Activated gamma-delta T cell treated with anti-CD3 and anti-CD28 coated beads, Interleukin-2, amount 50 U/mL, for 16 hours (primary cell): ENCODE measurements around the gene CWC27.

Experiments used
- DNase-seq: peaks from one replicate; pipeline ENCODE4 v3.0.0-alpha.2; 2020; ENCODE audit warnings: low read depth

CWC27 gene, protein sequence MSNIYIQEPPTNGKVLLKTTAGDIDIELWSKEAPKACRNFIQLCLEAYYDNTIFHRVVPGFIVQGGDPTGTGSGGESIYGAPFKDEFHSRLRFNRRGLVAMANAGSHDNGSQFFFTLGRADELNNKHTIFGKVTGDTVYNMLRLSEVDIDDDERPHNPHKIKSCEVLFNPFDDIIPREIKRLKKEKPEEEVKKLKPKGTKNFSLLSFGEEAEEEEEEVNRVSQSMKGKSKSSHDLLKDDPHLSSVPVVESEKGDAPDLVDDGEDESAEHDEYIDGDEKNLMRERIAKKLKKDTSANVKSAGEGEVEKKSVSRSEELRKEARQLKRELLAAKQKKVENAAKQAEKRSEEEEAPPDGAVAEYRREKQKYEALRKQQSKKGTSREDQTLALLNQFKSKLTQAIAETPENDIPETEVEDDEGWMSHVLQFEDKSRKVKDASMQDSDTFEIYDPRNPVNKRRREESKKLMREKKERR

DNA sequence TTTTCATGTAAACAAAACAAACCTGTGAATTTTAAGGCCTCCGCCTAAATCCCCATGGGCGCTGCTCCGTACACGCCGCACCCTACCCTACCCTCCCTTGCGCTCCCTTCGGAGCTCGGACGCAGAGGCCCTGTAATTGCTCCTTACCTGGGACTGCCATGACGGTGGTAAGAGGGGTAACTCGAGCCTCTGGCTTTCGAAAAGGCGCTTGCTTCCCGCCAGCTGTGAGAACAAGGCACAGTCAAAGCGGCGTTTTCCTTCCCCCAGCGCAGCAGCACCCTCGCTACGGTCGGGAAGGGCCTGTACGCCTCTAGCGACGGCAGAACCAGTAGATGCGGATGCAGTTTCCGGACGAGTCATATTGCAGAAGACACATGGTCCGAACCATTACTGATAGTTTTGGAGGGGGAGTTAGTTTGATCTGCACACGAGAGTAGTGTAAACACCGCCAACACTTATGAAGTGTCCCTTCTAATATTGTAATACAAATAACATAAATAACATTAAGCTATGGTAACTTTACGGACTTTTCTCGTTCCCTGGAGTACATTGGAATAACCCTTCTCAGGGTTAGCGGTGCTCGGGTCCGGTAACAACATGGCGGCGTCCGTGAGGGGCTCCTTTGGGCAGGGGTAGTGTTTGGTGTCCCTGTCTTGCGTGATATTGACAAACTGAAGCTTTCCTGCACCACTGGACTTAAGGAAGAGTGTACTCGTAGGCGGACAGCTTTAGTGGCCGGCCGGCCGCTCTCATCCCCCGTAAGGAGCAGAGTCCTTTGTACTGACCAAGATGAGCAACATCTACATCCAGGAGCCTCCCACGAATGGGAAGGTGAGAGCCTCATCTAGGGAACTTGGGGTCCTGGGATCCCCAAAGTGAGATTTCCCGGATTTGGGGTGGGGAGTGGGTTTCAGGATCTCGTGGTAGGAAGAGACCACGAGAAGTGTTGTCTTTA is at the start of gene CWC27, which contains the start of gene SREK1IP1:
CWC27 (plus strand) TSS at position 573 of the 955 bp plus-strand sequence; CDS start at position 790, 217 bp downstream.
SREK1IP1 (minus strand) TSS at position 334 of the 955 bp plus-strand sequence; CDS start at position 160, 174 bp downstream.
- DNase-seq = peak; percentile 62

DNA sequence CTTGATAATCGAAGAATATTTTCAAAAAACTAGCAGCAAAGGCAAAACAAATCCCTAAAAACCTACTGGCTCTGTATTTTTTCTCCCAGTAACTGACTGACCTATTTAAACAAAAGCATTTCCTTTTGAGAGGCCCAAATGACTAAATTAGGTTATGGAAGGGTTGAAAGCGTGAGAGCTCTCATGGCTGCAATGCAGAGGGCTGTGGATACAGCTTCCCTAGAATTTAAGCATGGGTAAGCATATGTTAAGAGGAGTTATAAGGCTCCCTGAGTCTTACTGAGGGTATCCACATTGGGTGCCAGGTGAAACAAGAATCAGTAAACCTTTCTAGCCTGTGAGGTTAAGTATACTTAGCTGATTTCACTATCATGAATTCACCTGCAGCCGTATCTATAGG is 46.1 kb upstream of the CWC27 start:
- no peak for DNase-seq

DNA sequence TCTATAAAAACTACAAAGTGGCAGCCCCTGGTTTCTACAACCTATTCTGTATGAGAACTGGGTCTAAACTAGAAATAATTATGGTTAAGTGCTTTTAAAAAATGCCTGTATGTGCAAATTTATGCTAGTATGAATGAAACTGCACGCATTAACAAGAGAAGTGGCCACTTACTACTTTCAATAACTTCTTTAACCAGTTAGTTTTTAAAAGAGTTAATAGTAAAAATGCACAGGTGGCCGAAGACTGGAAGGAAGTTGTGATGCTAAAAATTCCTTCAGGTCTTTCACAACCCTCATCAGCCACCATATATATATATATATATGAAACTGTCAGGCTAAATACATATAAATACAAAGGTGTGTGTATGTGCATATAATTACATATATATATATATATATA is 41.6 kb upstream of the CWC27 start:
- no peak for DNase-seq

DNA sequence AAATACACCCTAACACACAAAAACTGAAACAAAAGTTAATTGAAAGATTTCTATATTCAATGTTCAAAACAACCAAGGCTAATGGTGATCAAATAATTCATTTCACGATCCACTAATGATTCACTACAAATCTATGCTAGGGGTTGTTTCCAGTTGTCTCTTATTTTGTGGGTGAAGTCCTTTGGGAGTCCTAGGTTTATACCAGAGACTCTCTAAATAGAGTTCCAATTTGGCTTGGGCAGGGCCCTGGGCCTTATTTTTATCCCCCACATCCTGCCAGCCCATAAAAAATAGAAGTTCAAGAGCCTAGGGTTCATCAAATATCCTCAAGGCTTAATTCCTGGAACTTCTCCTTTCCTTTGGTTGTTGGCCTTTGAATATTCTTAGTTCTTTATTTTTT is 26.3 kb upstream of the CWC27 start:
- no peak for DNase-seq

DNA sequence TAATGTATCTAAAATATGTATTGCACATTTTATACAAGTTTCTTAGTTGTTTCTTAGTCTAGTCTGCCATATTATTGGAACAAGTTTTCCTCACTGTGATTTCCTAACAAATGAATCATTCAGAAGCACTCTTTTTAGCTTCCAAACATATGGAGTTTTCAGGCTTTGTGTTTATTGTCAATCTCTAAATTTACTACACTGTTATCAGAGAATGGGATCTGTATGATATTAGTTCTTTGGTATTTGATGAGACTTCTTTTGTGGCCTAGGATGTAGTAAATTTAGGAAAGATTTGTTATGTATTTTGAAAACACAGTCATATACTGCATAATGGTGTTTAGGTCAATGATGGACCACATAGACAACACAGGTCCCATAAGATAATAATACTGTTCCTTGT is 25.9 kb upstream of the CWC27 start:
- DNase-seq = no peak

DNA sequence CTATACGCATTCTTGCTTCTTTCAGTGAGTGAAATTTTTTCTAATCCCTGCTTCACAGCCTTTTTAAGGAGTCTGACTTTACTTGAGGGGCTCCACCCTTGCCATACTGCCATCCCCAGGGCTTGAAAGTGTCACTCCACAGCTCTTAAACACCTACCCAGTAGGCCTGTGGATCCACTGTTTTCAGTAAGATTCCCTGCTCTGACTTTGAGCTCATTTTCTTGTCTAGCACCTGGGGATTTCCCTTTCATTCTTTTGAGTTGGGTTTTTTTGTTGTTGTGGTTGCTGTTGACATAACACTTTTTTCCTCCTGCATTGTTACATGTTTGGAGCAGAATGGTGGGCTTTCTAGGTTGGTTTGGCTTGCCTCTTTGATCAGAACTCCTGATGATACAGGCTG is 23.8 kb upstream of the CWC27 start:
- DNase-seq = no peak

DNA sequence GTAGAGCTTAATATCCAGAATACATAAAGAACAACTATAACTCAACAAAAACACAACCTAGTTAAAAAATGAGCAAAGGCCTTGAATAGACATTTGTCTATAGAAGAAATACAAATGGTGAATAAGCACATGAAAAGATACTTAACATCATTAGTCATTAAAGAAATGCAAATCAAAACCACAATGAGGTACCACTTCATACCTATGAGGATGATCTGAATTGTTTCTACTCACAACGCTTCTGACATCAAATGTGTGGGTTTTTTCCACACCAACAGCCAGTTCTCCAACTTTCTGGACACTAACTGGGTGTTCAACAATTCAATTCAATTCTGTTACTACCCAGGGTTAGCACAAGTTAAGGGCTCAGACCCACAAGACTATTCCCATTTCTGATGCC is 22.3 kb upstream of the CWC27 start:
- no peak for DNase-seq

DNA sequence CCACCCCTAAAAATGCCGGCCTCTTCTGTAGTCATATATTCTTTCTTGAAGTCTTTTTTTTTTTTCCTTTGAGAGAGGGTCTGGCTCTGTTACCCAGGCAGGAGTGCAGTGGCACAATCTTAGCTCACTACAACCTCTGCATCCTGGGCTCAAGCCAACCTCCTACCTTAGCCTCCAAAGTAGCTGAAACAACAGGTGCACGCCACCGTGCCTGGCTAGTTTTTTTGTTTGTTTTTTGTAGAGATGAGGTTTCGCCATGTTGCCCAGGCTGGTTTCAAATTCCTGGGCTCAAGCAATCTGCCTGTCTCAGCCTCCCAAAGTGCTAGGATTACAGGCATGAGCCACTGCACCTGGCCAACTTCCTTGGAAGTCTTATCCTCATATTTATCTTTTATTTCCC is 19.3 kb upstream of the CWC27 start:
- DNase-seq = no peak

DNA sequence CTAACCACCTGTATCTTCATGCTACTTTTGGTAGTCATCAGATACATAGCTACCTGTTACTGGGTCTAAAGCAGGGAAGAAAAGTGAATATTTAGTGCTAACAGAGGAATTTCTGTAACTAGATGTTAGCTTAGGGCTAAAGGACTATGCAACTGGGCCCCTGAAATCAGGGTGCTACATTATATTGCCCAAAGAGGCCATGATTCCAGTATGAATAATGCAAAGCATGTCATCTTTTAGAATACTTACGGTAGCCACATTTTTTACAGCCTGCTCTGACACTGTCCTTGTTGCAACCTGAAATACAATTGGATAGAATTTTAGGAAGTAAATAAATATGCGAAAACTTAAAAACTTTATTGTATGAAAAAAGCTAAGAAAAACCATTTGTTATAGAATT is 14.7 kb upstream of the CWC27 start:
- DNase-seq = no peak

DNA sequence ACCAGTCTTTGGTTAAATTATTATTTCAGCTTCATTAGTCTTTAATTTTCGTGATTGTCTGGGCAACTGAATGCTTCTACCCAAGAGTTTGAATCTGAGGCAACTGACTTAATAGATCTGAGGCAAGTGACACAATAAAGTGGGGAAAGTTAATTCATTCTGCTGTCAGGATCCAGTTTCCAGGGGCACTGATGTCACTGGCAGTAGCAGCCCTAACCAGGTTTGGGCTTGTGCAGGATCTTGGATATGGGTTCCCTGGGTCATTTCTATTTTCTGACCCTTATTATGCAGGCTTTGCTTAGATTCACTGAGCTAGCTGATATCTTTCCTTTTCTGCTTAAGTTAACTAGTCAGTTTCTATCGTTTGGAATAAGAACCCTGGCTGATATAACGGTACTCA is 9.8 kb upstream of the CWC27 start:
- DNase-seq = no peak

DNA sequence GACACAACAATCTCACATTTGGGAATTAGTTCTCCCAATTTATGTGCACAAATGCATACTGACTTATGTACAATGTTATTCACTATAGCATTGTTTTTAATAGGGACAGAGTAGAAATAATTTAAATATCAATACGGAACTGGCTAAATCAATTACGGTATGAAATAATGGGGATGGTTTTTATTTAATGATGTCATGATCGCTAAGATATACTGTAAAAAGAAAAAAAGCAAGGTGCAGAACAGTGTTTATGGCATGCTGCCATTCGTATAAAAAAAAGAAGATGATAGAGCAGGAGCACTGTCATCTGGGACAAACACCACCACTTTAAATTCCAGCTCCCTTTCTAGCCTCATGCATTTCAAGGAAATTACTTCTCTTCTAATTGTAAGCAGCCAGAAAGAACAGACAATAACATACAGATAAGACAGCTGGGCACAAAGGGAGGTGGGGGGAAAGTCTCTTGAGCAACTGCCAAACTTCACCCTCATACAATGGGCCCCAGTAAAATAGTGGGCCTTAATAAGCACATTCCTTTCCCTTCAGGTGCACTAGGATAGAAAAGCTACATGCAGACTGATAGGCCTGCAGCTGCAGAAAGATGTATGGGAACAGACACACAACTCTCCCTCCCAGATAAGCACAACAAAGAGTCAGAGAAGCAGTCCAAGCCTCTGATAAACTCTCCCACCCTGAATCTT is 8.6 kb upstream of the CWC27 start:
- DNase-seq = no peak

DNA sequence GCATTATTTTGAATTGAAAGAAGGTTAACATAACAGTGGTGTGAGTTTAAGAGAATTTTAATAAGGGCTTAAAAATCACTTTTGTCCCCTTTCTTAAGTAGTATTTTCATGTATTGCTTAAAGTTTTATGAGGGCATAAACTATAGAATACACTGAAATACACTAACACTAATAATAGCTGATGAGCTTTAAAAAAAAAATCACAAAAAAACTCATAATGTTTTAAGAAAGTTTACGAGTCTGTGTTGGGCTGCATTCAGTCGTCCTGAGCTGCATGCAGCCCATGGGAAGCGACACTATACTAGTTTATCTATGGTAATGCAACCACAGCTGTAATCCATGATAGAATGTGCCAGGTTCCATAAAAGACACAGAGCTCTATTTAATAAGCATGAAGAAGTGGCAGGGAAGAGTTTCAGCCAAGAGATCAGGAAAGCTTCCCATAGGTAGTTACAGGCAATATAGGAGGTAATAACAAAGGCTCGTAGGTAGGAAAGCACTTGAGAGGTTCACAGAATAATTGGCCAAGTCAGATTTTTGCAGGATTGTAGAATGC is 4.7 kb upstream of the CWC27 start:
- no peak for DNase-seq

DNA sequence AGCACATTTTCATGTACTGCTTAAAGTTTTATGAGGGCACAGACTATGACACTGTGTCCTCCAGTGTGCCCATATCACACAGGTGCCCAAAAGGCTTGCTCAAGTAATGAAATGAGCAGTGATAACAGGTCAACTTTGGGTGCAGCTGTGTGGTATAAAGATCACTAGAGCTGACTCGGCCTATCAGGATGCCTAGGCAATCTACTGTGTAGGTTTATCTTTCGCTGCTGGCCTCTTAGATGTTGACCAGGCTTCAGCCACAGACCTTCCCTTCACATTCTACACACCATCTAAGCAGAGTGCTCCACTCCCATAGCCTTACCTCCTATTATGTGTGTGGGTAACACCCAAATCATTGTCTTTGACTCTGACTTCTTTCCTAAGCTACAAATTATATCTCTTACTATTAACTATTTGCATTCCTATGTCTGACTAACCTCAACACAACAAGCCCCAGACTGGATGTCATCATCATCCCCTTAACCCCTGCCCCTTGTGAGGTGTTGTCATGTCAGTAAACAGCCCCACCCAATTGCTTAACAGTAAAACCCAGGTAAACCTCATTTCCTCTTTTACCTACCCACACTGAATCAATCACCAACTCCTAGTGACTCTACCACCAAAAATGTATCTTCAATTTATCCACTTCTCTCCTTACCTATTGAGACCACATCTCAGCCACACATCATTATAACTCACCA is 2.8 kb upstream of the CWC27 start:
- DNase-seq = no peak

DNA sequence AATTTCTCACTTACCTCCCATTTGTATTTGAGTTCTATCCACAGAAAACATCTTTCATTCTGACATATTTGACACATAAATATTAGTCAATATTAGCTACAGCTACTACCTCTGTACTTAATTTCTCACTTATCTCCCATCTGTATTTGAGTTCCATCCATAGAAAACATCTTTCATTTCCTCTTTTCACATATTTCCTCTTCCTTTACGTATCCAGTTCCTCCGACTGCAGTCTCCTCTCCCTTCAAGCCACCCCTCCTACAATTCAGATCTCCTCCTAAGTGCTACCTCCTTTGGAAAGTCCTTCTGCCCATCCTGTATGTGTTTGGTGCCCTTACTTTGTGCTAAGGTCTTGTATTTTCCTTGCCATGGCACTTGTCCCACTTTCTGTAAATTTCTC is 1.8 kb upstream of the CWC27 start:
- DNase-seq = no peak

DNA sequence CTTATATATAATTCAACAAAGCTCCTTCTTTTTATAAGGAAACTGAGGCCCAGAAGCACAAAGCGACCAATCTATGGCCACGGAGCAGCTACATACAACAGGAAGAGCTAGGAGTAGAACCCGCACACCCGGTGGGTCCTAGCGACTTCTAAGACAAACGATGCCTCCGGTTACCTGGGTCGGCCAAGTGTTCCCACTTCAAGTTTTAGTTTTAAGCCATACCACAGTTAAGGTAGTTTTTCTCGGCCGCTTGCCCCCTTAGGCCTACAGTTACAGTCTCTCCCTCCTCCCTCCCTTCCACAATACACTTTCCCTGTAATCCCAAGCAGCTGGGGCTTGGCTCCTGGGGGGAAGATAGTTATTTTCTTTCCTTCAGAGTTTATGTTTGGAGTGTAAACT is 772 bp upstream of the CWC27 start:
- no peak for DNase-seq

DNA sequence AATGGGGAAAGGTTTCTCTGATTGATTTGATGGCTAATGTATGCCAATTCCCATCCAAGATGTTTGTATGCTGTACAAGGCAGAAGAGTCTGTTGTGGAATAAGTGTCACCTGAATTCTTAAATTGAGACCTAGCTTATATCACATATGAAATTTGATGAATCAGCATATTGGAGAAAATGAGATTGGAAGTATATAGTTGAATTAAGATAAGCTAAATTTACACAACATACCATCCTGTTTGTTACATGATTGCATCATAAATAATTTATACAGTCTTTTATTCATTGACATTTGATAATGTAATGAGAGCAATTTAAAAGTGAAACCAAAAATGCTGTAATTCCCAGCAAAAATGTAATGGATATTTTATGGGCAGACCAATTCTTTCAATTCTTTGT is 1.1 kb downstream of the CWC27 start:
- DNase-seq = no peak

DNA sequence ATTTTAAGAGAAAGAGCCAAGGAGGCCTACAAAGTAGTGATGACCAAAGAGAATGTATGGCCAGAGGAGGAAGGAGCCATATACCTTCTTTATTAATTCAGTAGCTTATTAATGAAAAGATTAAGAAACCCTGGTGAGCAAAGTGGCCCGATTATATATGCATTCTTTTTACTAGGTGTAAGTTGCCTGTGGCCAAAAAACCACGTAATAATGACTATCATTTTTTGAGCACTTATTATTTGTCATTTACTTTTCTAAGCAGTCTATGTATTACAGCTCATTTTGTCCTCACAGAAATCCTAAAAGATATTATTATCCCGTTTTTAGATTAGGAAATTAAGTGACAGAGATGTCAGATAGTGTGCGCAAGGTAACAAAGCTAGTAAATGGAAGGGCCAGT is 3.0 kb downstream of the CWC27 start:
- no peak for DNase-seq

DNA sequence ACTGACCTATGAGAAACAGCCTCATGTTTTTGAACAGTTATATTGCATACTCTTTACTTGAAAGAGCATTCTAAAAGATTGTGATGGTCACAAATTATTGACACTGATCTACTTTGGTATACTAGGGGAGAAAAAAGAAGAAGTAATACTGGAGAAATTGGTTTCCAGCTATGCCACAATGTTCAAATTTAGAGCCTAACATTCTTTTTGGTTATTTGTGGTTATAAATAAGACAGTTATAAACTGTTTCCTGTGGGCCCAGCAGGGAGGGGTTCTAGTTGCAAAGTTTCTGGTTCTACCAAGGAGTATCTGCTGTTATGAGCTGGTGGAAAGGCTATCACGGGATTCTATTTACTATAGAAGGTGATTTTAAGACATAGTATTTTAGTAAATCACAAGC is 4.8 kb downstream of the CWC27 start:
- DNase-seq = no peak

DNA sequence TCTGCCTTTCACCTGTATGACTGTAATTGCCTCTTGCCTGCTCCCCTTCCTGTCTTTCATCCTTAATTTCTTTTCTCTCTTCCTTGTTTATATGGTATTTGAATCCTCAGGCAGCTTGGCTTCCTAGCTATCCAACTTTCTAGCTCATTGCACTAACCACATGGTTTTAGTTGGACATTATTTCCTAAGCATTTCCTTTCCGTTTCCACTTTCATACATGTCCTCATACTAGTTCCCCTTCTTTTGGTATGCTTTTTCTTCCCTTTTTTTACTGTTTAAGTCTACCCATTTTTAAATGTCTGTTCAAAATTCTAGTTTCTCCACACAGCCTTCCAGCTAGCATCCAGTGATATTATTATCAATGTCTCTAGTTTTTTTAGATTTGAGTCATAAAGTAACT is 6.6 kb downstream of the CWC27 start:
- no peak for DNase-seq

DNA sequence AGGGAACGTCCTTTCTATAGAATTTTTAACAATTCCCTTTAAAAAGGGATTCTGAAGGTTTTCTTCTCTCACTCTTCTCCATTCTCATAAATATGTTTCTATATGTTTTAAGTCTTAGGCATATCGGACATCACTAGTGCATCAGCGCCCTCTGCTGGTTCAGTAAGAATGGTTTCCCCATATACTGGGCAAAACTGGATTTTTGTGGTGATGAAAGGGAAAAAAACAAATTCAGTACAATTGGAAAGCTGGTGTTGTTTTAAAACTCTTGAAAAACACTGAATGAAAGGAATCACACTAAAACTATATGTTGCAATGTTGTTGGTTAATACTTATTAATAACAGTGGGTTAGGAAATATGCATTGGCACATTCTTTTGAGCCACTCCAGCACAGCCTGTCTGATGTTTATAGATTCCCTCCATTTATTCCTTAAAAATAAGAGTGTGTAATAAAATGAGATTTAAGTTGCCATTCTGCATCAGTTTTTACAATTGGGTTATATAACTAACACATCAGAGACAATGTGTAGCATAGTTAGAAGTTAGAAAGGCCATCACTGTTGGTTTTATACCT is 15.8 kb downstream of the CWC27 start:
- DNase-seq = peak; percentile 45

DNA sequence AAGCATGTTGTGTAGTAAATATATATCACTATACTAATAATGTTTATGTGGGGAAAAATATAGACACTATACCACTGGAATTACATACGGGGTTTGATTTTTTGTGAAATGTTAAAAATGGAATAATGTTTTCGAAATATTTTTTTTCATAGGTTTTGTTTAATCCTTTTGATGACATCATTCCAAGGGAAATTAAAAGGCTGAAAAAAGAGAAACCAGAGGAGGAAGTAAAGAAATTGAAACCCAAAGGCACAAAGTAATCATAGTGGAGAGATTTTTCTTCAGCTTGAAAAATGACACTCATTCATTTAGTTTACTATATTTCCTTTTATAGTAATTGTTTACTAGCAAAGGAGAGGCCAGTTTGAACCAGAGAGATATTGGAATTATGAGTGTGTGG is 17.6 kb downstream of the CWC27 start:
- no peak for DNase-seq
